Measurements from ENCODE around the gene CFAP46.

GRCh38 chr10:132826524-132827422 lies 115.6 kb downstream of the CFAP46 start:
- TF ChIP-seq ARNTL (CRISPR knock-in tag; IDR thresholded peaks at IDR 0.05; ENCODE audit: borderline replicate concordance, low read depth): no peak
- TF ChIP-seq ESRRG (CRISPR knock-in tag; IDR thresholded peaks at IDR 0.05): no peak
- TF ChIP-seq GLIS3 (CRISPR knock-in tag; IDR thresholded peaks at IDR 0.05): no peak
- TF ChIP-seq, protein P1, sequence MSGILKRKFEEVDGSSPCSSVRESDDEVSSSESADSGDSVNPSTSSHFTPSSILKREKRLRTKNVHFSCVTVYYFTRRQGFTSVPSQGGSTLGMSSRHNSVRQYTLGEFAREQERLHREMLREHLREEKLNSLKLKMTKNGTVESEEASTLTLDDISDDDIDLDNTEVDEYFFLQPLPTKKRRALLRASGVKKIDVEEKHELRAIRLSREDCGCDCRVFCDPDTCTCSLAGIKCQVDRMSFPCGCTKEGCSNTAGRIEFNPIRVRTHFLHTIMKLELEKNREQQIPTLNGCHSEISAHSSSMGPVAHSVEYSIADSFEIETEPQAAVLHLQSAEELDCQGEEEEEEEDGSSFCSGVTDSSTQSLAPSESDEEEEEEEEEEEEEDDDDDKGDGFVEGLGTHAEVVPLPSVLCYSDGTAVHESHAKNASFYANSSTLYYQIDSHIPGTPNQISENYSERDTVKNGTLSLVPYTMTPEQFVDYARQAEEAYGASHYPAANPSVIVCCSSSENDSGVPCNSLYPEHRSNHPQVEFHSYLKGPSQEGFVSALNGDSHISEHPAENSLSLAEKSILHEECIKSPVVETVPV (CRISPR knock-in tag; IDR thresholded peaks at IDR 0.05): no peak
- TF ChIP-seq ZNF8 (CRISPR knock-in tag; IDR thresholded peaks at IDR 0.05): no peak
- TF ChIP-seq ZFP3 (CRISPR knock-in tag; IDR thresholded peaks at IDR 0.05): no peak
- no peak for TF ChIP-seq TOX (CRISPR knock-in tag; IDR thresholded peaks at IDR 0.05; ENCODE audit: borderline replicate concordance)
- no peak for TF ChIP-seq PATZ1 (CRISPR knock-in tag; IDR thresholded peaks at IDR 0.05; ENCODE audit: borderline replicate concordance)
- TF ChIP-seq ISL1 (CRISPR knock-in tag; IDR thresholded peaks at IDR 0.05): no peak
- TF ChIP-seq ZFP30 (CRISPR knock-in tag; IDR thresholded peaks at IDR 0.05): no peak
- no peak for TF ChIP-seq OSR1 (CRISPR knock-in tag; IDR thresholded peaks at IDR 0.05)
- TF ChIP-seq TCF4 (CRISPR knock-in tag; IDR thresholded peaks at IDR 0.05; ENCODE audit: borderline replicate concordance): no peak
- TF ChIP-seq, protein P2, sequence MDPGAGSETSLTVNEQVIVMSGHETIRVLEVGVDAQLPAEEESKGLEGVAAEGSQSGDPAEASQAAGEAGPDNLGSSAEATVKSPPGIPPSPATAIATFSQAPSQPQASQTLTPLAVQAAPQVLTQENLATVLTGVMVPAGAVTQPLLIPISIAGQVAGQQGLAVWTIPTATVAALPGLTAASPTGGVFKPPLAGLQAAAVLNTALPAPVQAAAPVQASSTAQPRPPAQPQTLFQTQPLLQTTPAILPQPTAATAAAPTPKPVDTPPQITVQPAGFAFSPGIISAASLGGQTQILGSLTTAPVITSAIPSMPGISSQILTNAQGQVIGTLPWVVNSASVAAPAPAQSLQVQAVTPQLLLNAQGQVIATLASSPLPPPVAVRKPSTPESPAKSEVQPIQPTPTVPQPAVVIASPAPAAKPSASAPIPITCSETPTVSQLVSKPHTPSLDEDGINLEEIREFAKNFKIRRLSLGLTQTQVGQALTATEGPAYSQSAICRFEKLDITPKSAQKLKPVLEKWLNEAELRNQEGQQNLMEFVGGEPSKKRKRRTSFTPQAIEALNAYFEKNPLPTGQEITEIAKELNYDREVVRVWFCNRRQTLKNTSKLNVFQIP (CRISPR knock-in tag; IDR thresholded peaks at IDR 0.05; ENCODE audit: borderline replicate concordance, low read depth): no peak
- no peak for TF ChIP-seq CSDC2 (CRISPR knock-in tag; IDR thresholded peaks at IDR 0.05)

Measured in SK-N-SH treated with all-trans-retinoic acid at 6 μM for 48 hours (cell line).